ENCODE data around the gene ARHGAP10. TPM values are rescaled to one million over a fixed set of nuclear protein-coding genes. Genes with fewer than 3 reads are reported as not detected.

The ARHGAP10 gene
- total and polyA plus RNA-seq, 10 of the 15 experiments (the other 5 are each of a cell fraction or from before 2014, with no cell fraction given), result 1.3 to 25.8 (median 17.2) TPM

GRCh38 chr4:147928400-147928799 lies 196.5 kb downstream of the ARHGAP10 start:
- in situ Hi-C loops (cut with MboI), result no loop called here
- RAD21 ChIA-PET (ENCODE audit: unreplicated experiment), result no interaction called here
- POLR2A ChIA-PET, result interaction anchor here (0.7 kb wide), 1 partner anchor 15 kb away, joined by 3 read pairs; no protein-coding TSS in a partner anchor
- BruUV-seq (replicated peaks), result no TSS peak
- H3K27me3 ChIP-seq (replicated peaks in 1 of 2; ENCODE audit: control insufficient read depth in 2 of 2, insufficient read depth in 2 of 2, low read length in 1 of 2), result no peaks in the 10 kb centered on the region
- H4K20me1 ChIP-seq (ENCODE audit: control insufficient read depth, insufficient read depth), result peaks cover 4% of the 10 kb centered on the region; the same call in 1 of the 2 replicates
- 88% methylated on average over 5 of the region's 5 CpGs for WGBS (ENCODE audit: insufficient coverage, insufficient replicate concordance, low lambda C conversion rate, missing lambda C conversion rate)
- no peak overlapping the region for H3K4me2 ChIP-seq (ENCODE audit: control insufficient read depth, insufficient read depth)
- no peak overlapping the region for H3K9ac ChIP-seq (ENCODE audit: control insufficient read depth, insufficient read depth, low read length)
- H3K36me3 ChIP-seq (ENCODE audit: control insufficient read depth in 2 of 2, insufficient read depth in 2 of 2, low read length in 1 of 2), result peaks cover 0 to 12% of the 10 kb centered on the region in 2 experiments; a peak in 3 of 4 replicates
- no peaks in the 10 kb centered on the region for H3K9me3 ChIP-seq (replicated peaks; ENCODE audit: control insufficient read depth, insufficient read depth, low read length)
- H3K79me2 ChIP-seq (ENCODE audit: control insufficient read depth, insufficient read depth, low read length), result no peaks in the 10 kb centered on the region
- TF ChIP-seq NFYA (IDR thresholded peaks at IDR 0.05; ENCODE audit: borderline replicate concordance, low read depth, low read length) (no peak), ELK1 (IDR thresholded peaks at IDR 0.05; ENCODE audit: low read depth, low read length) (no peak), LARP7 (IDR thresholded peaks at IDR 0.05) (no peak), RAD51 (IDR thresholded peaks at IDR 0.05) (no peak), SIX5 (IDR thresholded peaks at IDR 0.05; ENCODE audit: low read depth, low read length, severe bottlenecking) (no peak), HCFC1 (IDR thresholded peaks at IDR 0.05; ENCODE audit: low read length) (no peak), ZSCAN29 (IDR thresholded peaks at IDR 0.05) (no peak), ZNF622 (IDR thresholded peaks at IDR 0.05) (no peak), FOS (IDR thresholded peaks at IDR 0.05; ENCODE audit: borderline replicate concordance, extremely low read depth, insufficient read length) (no peak), ZNF207 (IDR thresholded peaks at IDR 0.05; ENCODE audit: borderline replicate concordance) (no peak), CTCF (IDR thresholded peaks at IDR 0.05 in 2 of 3, conservative IDR thresholded peaks at IDR 0.05 in 1 of 3; ENCODE audit: control insufficient read depth in 2 of 3, extremely low read depth in 1 of 3, insufficient read depth in 1 of 3, low read depth in 3 of 3, low read length in 3 of 3) (no peak)
- no peak overlapping the region for H3K27ac ChIP-seq (ENCODE audit: control insufficient read depth, insufficient read depth)
- CTCF ChIA-PET, result no interaction called here
- SMC1A ChIA-PET (ENCODE audit: uncharacterized antibody, unreplicated experiment), result interaction anchor here (1.2 to 1.9 kb wide), 4 partner anchors 10 to 129 kb away, joined by 3 to 4 read pairs (median 4); no protein-coding TSS in a partner anchor
- no peak for FAIRE-seq
- intact Hi-C loops (cut with micrococcal nuclease; ENCODE audit: unreplicated experiment), result no loop called here
- ATAC-seq, result no peak
- no peak overlapping the region for H3K4me3 ChIP-seq
- H2AFZ ChIP-seq (ENCODE audit: control insufficient read depth, low read depth, low read length), result no peak overlapping the region
- H3K4me1 ChIP-seq (ENCODE audit: control insufficient read depth, insufficient read depth, low read length), result 0 out of 2 replicates have a peak, but pooled peaks cover 3% of the 10 kb centered on the region
- DNase-seq (ENCODE audit: low read depth, low spot score), result no peak

All from GM12878 (cell line).